Measurements from ENCODE around the gene WSCD2.

WSCD2 gene

GRCh38 chr12:108166505-108166904, 37.4 kb downstream of the WSCD2 start:
- no peak for DNase-seq (ENCODE audit: low read depth)

GRCh38 chr12:108167974-108168373, 38.9 kb downstream of the WSCD2 start:
- no peak for DNase-seq (ENCODE audit: low read depth)

GRCh38 chr12:108169708-108170107, 40.6 kb downstream of the WSCD2 start:
- no peak for DNase-seq (ENCODE audit: low read depth)

GRCh38 chr12:108170164-108170563, 41.1 kb downstream of the WSCD2 start:
- DNase-seq (ENCODE audit: low read depth), result no peak

GRCh38 chr12:108172033-108172432, 42.9 kb downstream of the WSCD2 start:
- DNase-seq (ENCODE audit: low read depth), result no peak

- DNase-seq (ENCODE audit: low read depth), result no peak
Observed at GRCh38 chr12:108173160-108173559, 44.1 kb downstream of the WSCD2 start.

GRCh38 chr12:108173892-108174291, 44.8 kb downstream of the WSCD2 start:
- no peak for DNase-seq (ENCODE audit: low read depth)

- no peak for DNase-seq (ENCODE audit: low read depth)
Observed at GRCh38 chr12:108174641-108175040, 45.6 kb downstream of the WSCD2 start.

GRCh38 chr12:108175310-108175709, 46.2 kb downstream of the WSCD2 start:
- no peak for DNase-seq (ENCODE audit: low read depth)

GRCh38 chr12:108176292-108176691, 47.2 kb downstream of the WSCD2 start:
- DNase-seq (ENCODE audit: low read depth), result no peak

- no peak for DNase-seq (ENCODE audit: low read depth)
Observed at GRCh38 chr12:108177131-108177530, 48.0 kb downstream of the WSCD2 start.

GRCh38 chr12:108179305-108179704, 50.2 kb downstream of the WSCD2 start:
- no peak for DNase-seq (ENCODE audit: low read depth)

GRCh38 chr12:108180255-108181094, 51.4 kb downstream of the WSCD2 start:
- no peak for DNase-seq (ENCODE audit: low read depth)

- DNase-seq (ENCODE audit: low read depth), result no peak
Observed at GRCh38 chr12:108181095-108181454, 52.0 kb downstream of the WSCD2 start.

GRCh38 chr12:108182096-108182495, 53.0 kb downstream of the WSCD2 start:
- no peak for DNase-seq (ENCODE audit: low read depth)

- no peak for DNase-seq (ENCODE audit: low read depth)
Observed at GRCh38 chr12:108185002-108185401, 55.9 kb downstream of the WSCD2 start.

- DNase-seq (ENCODE audit: low read depth), result no peak
Observed at GRCh38 chr12:108187831-108188230, 58.7 kb downstream of the WSCD2 start.

- no peak for DNase-seq (ENCODE audit: low read depth)
Observed at GRCh38 chr12:108190529-108190928, 61.4 kb downstream of the WSCD2 start.

GRCh38 chr12:108191086-108191485, 62.0 kb downstream of the WSCD2 start:
- DNase-seq (ENCODE audit: low read depth), result no peak

GRCh38 chr12:108191938-108192337, 62.9 kb downstream of the WSCD2 start:
- DNase-seq (ENCODE audit: low read depth), result no peak

GRCh38 chr12:108193493-108193892, 64.4 kb downstream of the WSCD2 start:
- no peak for DNase-seq (ENCODE audit: low read depth)

- DNase-seq (ENCODE audit: low read depth), result no peak
Observed at GRCh38 chr12:108193917-108194316, 64.8 kb downstream of the WSCD2 start.

GRCh38 chr12:108194585-108194984, 65.5 kb downstream of the WSCD2 start:
- no peak for DNase-seq (ENCODE audit: low read depth)

GRCh38 chr12:108196319-108196718, 67.2 kb downstream of the WSCD2 start:
- no peak for DNase-seq (ENCODE audit: low read depth)

All from activated T-helper 9 cell treated with anti-CD3 and anti-CD28 coated beads, Interleukin-2, amount 50 U/mL, for 16 hours (primary cell).